ENCODE results near the gene TMEM141. TPM values are rescaled to one million over a fixed set of nuclear protein-coding genes. Genes with fewer than 3 reads are reported as not detected.
"Not testable (repeated sequence)": the region's sequence is repeated elsewhere in the genome, so short reads cannot be mapped to it uniquely, and the experiment has no call there.

TMEM141 gene
- polyA plus RNA-seq, 1 donor = 324 TPM

DNA sequence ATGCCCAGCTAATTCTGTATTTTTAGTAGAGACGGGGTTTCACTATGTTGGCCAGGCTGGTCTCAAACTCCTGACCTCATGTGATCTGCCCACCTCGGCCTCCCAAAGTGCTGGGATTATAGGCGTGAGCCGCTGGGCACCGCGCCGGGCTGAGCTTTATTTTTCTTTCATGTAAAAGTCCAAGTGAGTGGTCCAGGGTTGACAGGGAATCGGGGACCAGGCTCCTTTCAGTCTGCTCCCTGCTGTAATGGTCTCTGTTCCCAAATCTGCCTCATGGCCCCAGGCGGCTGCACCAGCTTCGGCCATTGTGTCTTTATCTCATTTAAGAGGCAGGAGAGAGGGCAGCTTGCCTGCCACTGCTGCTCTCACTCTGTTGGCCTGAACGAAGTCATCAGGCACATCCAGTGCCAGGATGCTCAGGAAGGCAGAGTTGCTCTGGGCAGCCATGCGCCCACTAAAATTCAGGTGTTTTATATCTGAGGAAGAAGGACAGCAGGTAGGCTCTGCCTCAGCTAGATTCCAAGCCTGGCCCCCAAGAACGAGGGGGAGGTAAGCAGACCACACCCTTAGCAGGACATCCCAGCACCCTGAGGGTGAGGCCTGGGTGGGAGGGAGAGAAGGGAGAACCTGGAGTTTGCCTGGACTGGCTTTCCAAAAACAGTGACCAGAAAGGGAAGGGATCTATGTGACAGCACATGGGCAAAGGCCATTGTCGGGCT lies 3.3 kb downstream of the TMEM141 start:
- WGBS (ENCODE audit: insufficient coverage, low lambda C conversion rate) = no CpG with 5 or more reads among the region's 14 CpGs
- peaks cover 17% of the 10 kb centered on the region for H3K36me3 ChIP-seq (ENCODE audit: control insufficient read depth, insufficient read depth, low read length)
- H3K9me3 ChIP-seq (ENCODE audit: control insufficient read depth, low read depth, low read length) = peaks cover 6% of the 10 kb centered on the region
- H3K27me3 ChIP-seq (ENCODE audit: control insufficient read depth, insufficient read depth, low read length) = peaks cover 9% of the 10 kb centered on the region
- DNase-seq = no peak
- H3K4me1 ChIP-seq (ENCODE audit: control insufficient read depth, insufficient read depth, low read length) = peaks cover 82% of the 10 kb centered on the region
- H3K27ac ChIP-seq (ENCODE audit: low read length) = peak overlapping the region; percentile 100
- peak overlapping the region; percentile 17 for H3K4me3 ChIP-seq (ENCODE audit: low read length)

DNA sequence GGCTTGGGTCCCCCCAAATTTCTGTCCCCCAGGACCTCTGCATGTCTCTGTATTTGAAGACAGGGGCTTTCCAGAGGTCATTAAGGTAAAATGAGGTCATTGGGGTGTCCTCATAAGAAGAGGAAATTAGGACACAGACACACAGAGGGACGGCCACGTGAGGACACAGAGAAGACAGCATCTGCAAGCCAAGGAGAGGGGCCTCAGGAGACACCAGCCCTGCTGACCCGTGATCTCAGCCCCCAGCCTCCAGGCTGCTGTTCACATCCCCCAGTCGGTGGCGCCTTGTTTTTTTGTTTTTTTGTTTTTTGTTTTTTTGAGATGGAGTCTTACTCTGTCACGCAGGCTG lies 3.8 kb downstream of the TMEM141 start:
- Histone ChIP-seq H3K27ac (ENCODE audit: low read length) (peak overlapping the region; percentile 100), H3K27me3 (ENCODE audit: control insufficient read depth, insufficient read depth, low read length) (peaks cover 14% of the 10 kb centered on the region), H3K36me3 (ENCODE audit: control insufficient read depth, insufficient read depth, low read length) (peaks cover 17% of the 10 kb centered on the region), H3K4me3 (ENCODE audit: low read length) (no peak overlapping the region), H3K4me1 (ENCODE audit: control insufficient read depth, insufficient read depth, low read length) (peaks cover 82% of the 10 kb centered on the region), H3K9me3 (ENCODE audit: control insufficient read depth, low read depth, low read length) (peaks cover 10% of the 10 kb centered on the region)
- WGBS (ENCODE audit: insufficient coverage, low lambda C conversion rate) = no CpG with 5 or more reads among the region's 6 CpGs
- no peak for DNase-seq

DNA sequence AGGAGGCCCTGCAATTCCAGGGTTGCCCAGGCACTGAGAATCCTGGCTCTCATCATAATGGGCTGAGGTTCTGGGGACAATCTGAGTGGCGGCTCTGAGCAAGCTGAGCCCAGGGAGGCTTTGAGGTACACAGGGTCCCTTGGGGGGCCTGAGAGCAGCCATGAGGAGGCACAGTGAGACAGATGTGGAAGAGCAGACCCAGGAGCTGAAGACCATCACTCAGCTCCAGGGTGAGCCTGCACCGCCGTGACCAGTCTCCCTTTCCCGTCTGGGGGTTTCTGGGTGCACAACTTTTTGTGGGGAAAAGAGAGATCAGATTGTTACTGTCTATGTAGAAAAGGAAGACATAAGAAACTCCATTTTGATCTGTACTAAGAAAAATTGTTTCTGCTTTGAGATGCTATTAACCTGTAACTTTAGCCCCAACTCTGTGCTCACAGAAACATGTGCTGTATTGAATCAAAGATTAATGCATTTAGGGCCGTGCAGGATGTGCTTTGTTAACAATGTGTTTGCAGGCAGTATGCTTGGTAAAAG lies 5.2 kb downstream of the TMEM141 start, which contains the start of gene CCDC183:
CCDC183 (plus strand) TSS at position 101 of the 537 bp plus-strand sequence; CDS start at position 161, 60 bp downstream.
- Histone ChIP-seq H3K9me3 (ENCODE audit: control insufficient read depth, low read depth, low read length) (peaks cover 10% of the 10 kb centered on the region), H3K27ac (ENCODE audit: low read length) (peak within 1 kb of the TSS; percentile 100), H3K4me1 (ENCODE audit: control insufficient read depth, insufficient read depth, low read length) (peaks cover 81% of the 10 kb centered on the region), H3K36me3 (ENCODE audit: control insufficient read depth, insufficient read depth, low read length) (peaks cover 17% of the 10 kb centered on the region), H3K4me3 (ENCODE audit: low read length) (peak within 1 kb of the TSS; percentile 17), H3K27me3 (ENCODE audit: control insufficient read depth, insufficient read depth, low read length) (peaks cover 19% of the 10 kb centered on the region)
- DNase-seq = no peak
- WGBS (ENCODE audit: insufficient coverage, low lambda C conversion rate) = no CpG with 5 or more reads among the region's 5 CpGs

DNA sequence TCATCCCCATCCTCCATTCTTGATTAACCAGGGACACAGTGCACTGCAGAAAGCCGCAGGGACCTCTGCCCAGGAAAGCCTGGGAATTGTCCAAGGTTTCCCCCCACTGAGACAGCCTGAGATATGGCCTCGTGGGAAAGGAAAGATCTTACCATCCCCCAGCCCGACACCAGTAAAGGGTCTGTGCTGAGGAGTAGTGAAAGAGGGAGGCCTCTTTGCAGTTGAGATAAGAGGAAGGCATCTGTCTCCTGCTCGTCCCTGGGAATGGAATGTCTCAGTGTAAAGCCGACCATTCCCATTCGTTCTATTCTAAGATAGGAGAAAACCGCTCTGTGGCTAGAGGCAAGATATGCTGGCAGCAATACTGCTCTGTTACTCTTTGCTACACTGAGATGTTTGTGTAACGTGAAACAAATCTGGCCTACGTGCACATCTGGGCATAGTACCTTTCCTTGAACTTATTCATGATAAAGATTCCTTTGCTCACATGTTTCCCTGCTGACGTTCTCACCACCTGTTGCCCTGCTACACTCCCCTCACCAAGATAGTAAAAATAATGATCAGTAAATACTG lies 5.7 kb downstream of the TMEM141 start:
- peak; percentile 84 to 90 for DNase-seq
- WGBS (ENCODE audit: insufficient coverage, low lambda C conversion rate) = no CpG with 5 or more reads among the region's 10 CpGs
- H3K27ac ChIP-seq (ENCODE audit: low read length) = peak overlapping the region; percentile 100
- peaks cover 17% of the 10 kb centered on the region for H3K36me3 ChIP-seq (ENCODE audit: control insufficient read depth, insufficient read depth, low read length)
- H3K4me3 ChIP-seq (ENCODE audit: low read length) = not testable (repeated sequence)
- peaks cover 84% of the 10 kb centered on the region for H3K4me1 ChIP-seq (ENCODE audit: control insufficient read depth, insufficient read depth, low read length)
- peaks cover 10% of the 10 kb centered on the region for H3K9me3 ChIP-seq (ENCODE audit: control insufficient read depth, low read depth, low read length)
- H3K27me3 ChIP-seq (ENCODE audit: control insufficient read depth, insufficient read depth, low read length) = peaks cover 19% of the 10 kb centered on the region

DNA sequence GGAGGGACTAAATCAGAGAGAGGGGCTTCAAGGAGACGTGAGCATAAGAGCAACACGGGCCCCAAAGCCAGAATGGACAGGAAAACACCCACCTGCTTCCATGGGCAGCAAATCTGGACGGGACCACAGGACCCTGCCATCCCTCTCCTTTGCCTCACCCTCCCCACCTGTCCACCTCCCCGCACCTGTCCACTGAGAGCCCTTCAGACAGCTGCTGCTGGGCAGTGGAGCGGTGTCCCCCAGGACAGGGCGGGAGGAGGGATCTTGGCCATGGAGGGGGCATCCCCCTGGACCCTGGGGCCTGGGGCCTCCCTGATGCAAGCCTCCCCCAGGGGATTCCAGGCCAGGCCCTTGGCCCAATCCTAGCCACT lies 7.5 kb downstream of the TMEM141 start:
- Histone ChIP-seq H3K9me3 (ENCODE audit: control insufficient read depth, low read depth, low read length) (peaks cover 10% of the 10 kb centered on the region), H3K36me3 (ENCODE audit: control insufficient read depth, insufficient read depth, low read length) (peaks cover 9% of the 10 kb centered on the region), H3K4me1 (ENCODE audit: control insufficient read depth, insufficient read depth, low read length) (peaks cover 67% of the 10 kb centered on the region), H3K27ac (ENCODE audit: low read length) (peak overlapping the region; percentile 96), H3K27me3 (ENCODE audit: control insufficient read depth, insufficient read depth, low read length) (peaks cover 21% of the 10 kb centered on the region), H3K4me3 (ENCODE audit: low read length) (peak overlapping the region; percentile 68)
- peak in 1 of 2 donors; percentile 23 for DNase-seq
- no CpG with 5 or more reads among the region's 6 CpGs for WGBS (ENCODE audit: insufficient coverage, low lambda C conversion rate)

DNA sequence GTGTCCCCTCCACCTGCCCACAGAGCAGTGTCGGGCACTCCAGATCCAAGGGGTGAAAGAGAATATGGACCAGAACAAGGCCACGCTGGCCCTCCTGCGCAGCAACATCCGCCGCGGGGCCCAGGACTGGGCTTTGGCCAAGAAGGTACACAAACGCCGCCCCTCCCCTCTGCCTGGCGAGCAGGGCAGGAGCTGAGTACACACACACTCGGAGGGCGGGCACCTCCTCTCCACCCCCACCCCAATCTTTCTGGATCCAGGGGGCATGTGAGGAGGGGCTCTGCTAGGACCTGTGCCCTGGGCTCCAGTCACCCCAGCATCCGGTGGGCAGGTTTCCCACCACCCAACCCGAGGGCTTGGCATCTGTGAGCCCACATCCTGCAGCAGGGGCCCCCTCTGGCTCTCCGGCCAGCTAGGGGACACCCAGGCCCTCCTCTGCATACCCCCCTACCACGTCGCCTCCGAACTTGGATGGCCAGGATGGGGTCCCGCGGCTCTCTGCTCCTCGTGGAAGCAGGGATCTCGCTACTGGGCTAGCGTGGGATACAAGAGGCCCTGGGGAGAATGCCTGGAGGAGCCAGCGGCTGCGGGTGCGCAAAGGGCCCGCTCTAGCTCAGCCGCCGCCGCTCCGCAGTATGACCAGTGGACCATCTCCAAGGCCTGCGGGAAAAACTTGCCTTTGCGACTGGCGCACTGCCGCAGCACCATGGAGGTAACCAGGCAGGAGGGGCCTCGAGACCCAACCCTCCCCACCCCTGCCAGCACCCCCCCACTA lies 8.1 kb downstream of the TMEM141 start:
- DNase-seq = peak; percentile 70 to 85
- Histone ChIP-seq H3K4me3 (ENCODE audit: low read length) (peak overlapping the region; percentile 68), H3K4me1 (ENCODE audit: control insufficient read depth, insufficient read depth, low read length) (peaks cover 62% of the 10 kb centered on the region), H3K27me3 (ENCODE audit: control insufficient read depth, insufficient read depth, low read length) (peaks cover 21% of the 10 kb centered on the region), H3K27ac (ENCODE audit: low read length) (peak overlapping the region; percentile 96), H3K36me3 (ENCODE audit: control insufficient read depth, insufficient read depth, low read length) (peaks cover 6% of the 10 kb centered on the region), H3K9me3 (ENCODE audit: control insufficient read depth, low read depth, low read length) (peaks cover 13% of the 10 kb centered on the region)
- no CpG with 5 or more reads among the region's 35 CpGs for WGBS (ENCODE audit: insufficient coverage, low lambda C conversion rate)

DNA sequence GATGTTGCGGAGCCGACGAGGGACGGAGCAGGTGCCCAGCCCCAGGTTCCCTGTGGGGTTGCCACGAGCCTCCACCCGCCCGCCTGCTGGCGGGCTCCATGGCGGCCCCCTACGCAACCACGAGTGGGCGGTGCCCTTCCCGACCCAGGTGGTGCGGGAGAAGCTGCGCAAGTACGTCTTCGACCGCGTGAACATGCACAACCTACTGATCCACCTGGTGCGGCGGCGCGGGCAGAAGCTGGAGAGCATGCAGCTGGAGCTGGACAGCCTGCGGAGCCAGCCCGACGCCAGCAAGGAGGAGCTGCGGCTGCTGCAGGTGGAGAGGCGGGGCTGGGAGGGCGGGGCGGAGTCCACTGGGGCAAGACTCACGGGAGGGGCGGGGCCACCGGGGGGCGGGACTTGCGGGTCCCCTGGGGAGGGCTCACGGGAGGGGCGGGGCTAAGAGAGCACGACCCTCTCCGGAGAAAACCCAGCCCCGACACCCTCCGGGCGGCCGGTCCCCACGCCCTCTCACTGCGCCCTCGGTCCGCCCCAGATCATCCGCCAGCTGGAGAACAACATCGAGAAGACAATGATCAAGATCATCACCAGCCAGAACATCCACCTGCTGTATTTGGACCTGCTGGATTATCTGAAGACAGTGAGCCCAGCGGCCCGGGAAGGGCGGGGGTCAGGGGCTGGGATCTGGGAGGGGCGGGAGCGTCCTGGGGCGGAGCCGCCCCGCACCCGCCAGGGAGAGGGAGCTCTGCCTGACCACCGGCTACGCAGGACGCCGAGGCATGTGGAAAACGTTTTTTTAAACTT lies 8.9 kb downstream of the TMEM141 start:
- H3K27me3 ChIP-seq (ENCODE audit: control insufficient read depth, insufficient read depth, low read length) = peaks cover 21% of the 10 kb centered on the region
- DNase-seq = peak; percentile 84 to 92
- peak overlapping the region; percentile 96 for H3K27ac ChIP-seq (ENCODE audit: low read length)
- H3K4me1 ChIP-seq (ENCODE audit: control insufficient read depth, insufficient read depth, low read length) = peaks cover 54% of the 10 kb centered on the region
- H3K4me3 ChIP-seq (ENCODE audit: low read length) = peak overlapping the region; percentile 68
- H3K9me3 ChIP-seq (ENCODE audit: control insufficient read depth, low read depth, low read length) = peaks cover 13% of the 10 kb centered on the region
- H3K36me3 ChIP-seq (ENCODE audit: control insufficient read depth, insufficient read depth, low read length) = no peaks in the 10 kb centered on the region
- WGBS (ENCODE audit: insufficient coverage, low lambda C conversion rate) = no CpG with 5 or more reads among the region's 63 CpGs

DNA sequence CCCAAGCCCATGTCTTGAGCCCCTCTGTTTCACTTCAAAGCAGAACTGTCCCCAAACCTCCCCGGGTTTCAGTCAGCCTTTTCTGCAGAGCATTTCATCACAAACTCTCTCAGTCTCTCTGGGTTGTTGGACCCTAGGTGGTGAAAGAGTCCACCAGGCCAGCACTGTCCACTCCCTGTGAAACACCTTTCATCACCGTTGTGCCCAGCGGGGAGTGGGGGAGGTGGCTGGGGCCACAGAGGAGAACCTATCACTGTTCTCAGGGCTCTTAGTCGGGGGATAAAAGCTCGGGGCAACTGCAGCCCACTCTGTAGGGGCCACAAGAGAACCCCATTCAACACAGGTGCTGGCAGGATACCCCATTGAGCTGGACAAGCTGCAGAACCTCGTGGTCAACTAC lies 11.2 kb downstream of the TMEM141 start:
- WGBS (ENCODE audit: insufficient coverage, low lambda C conversion rate) = no CpG with 5 or more reads among the region's 6 CpGs
- peaks cover 13% of the 10 kb centered on the region for H3K9me3 ChIP-seq (ENCODE audit: control insufficient read depth, low read depth, low read length)
- no peak for DNase-seq
- no peak overlapping the region for H3K27ac ChIP-seq (ENCODE audit: low read length)
- peaks cover 42% of the 10 kb centered on the region for H3K4me1 ChIP-seq (ENCODE audit: control insufficient read depth, insufficient read depth, low read length)
- peaks cover 15% of the 10 kb centered on the region for H3K36me3 ChIP-seq (ENCODE audit: control insufficient read depth, insufficient read depth, low read length)
- no peak overlapping the region for H3K4me3 ChIP-seq (ENCODE audit: low read length)
- H3K27me3 ChIP-seq (ENCODE audit: control insufficient read depth, insufficient read depth, low read length) = peaks cover 21% of the 10 kb centered on the region

DNA sequence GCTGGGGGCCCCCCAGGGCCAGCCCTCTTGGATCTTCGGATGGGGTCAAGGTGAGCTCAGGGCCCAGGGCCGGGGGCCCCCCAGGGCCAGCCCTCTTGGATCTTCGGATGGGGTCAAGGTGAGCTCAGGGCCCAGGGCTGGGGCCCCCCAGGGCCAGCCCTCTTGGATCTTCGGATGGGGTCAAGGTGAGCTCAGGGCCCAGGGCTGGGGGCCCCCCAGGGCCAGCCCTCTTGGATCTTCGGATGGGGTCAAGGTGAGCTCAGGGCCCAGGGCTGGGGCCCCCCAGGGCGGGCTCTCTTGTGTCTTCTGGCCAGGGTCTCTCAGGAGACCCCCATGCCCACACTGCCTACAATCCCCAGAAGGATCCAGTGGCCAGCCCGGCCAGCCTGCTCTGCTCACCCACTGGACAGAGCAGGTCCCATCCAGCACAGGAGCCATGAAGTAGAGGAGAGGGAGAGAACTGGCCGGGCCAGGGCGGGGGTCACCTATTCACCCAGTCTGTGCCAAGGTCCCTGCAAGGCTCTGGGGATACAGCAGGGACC lies 11.9 kb downstream of the TMEM141 start:
- H3K4me1 ChIP-seq (ENCODE audit: control insufficient read depth, insufficient read depth, low read length) = peaks cover 36% of the 10 kb centered on the region
- peaks cover 13% of the 10 kb centered on the region for H3K9me3 ChIP-seq (ENCODE audit: control insufficient read depth, low read depth, low read length)
- peaks cover 21% of the 10 kb centered on the region for H3K27me3 ChIP-seq (ENCODE audit: control insufficient read depth, insufficient read depth, low read length)
- peaks cover 15% of the 10 kb centered on the region for H3K36me3 ChIP-seq (ENCODE audit: control insufficient read depth, insufficient read depth, low read length)
- not testable (repeated sequence) for DNase-seq; H3K27ac ChIP-seq (ENCODE audit: low read length); H3K4me3 ChIP-seq (ENCODE audit: low read length)
- no CpG with 5 or more reads among the region's 9 CpGs for WGBS (ENCODE audit: insufficient coverage, low lambda C conversion rate)

Measured in large intestine (tissue), 3 donors.